DND-41 (cell line): ENCODE measurements around the gene TMEM91.
"Not testable (repeated sequence)": the region's sequence is repeated elsewhere in the genome, so short reads cannot be mapped to it uniquely, and the experiment has no call there.

ENCODE experiments used
- ATAC-seq: fragments of 200-7000 bp; cut with Tn5 transposase; 3 replicates; pipeline ENCODE4 v1.9.1; 2021; ENCODE audit warnings: low read depth; ENCODE audit not compliant: insufficient read depth
- DNase-seq: peaks from one replicate; pipeline ENCODE4 v3.0.0-alpha.2; 2020
- H2AFZ ChIP-seq: 2 replicates; pipeline ENCODE4 v1.6.0; 2012; ENCODE audit warnings: low read depth, low read length
- H3K27ac ChIP-seq: 2 replicates; pipeline ENCODE4 v1.5.1; 2012; ENCODE audit warnings: low read length, inconsistent platforms
- H3K27me3 ChIP-seq: fragments of 200-600 bp; sonication (generic); 2 replicates; pipeline ENCODE4 v1.6.0; 2012; ENCODE audit warnings: low read length, mild to moderate bottlenecking, inconsistent platforms; ENCODE audit not compliant: insufficient read depth, poor library complexity
- H3K36me3 ChIP-seq: 2 replicates; pipeline ENCODE4 v1.5.1; 2012; ENCODE audit warnings: low read length, inconsistent platforms; ENCODE audit not compliant: insufficient read depth
- H3K4me1 ChIP-seq: 2 replicates; pipeline ENCODE4 v1.5.1; 2012; ENCODE audit warnings: mild to moderate bottlenecking, low read length; ENCODE audit not compliant: insufficient read depth
- H3K4me2 ChIP-seq: 2 replicates; pipeline ENCODE4 v1.6.0; 2012; ENCODE audit warnings: mild to moderate bottlenecking, moderate library complexity, low read length, inconsistent platforms; ENCODE audit not compliant: insufficient read depth
- H3K4me3 ChIP-seq, 2 experiments: fragments of 200-600 bp in 1 of 2; shearing (Covaris generic) in 1 of 2; 2 replicates each; pipeline ENCODE4 v1.5.1; 2012 to 2016; ENCODE audit warnings: inconsistent platforms in 2 of 2, low read length in 2 of 2, mild to moderate bottlenecking in 2 of 2, low read depth in 1 of 2, moderate library complexity in 1 of 2
- H3K79me2 ChIP-seq: 2 replicates; pipeline ENCODE4 v1.6.0; 2012; ENCODE audit warnings: low read length, inconsistent platforms; ENCODE audit not compliant: insufficient read depth
- H3K9ac ChIP-seq: 2 replicates; pipeline ENCODE4 v1.6.0; 2012; ENCODE audit warnings: low read depth, mild to moderate bottlenecking, inconsistent platforms, low read length, moderate library complexity
- H3K9me3 ChIP-seq: 2 replicates; pipeline ENCODE4 v1.5.1; 2012; ENCODE audit warnings: low read length, moderate library complexity, mild to moderate bottlenecking, inconsistent platforms; ENCODE audit not compliant: insufficient read depth, severe bottlenecking
- H4K20me1 ChIP-seq: 2 replicates; pipeline ENCODE4 v1.6.0; 2012; ENCODE audit warnings: low read length; ENCODE audit not compliant: insufficient read depth
- CTCF ChIP-seq: IDR thresholded peaks from 2 replicates; pipeline ENCODE4 v1.5.1; 2012; ENCODE audit warnings: borderline replicate concordance, low read length, moderate library complexity, mild to moderate bottlenecking; ENCODE audit not compliant: poor library complexity, severe bottlenecking; ENCODE audit errors: extremely low read depth
- EZH2 ChIP-seq: IDR thresholded peaks from 3 replicates; pipeline ENCODE4 v1.6.1; 2012; ENCODE audit warnings: borderline replicate concordance, low read depth, mild to moderate bottlenecking, moderate library complexity, low read length, inconsistent platforms; ENCODE audit not compliant: severe bottlenecking

The TMEM91 gene

GRCh38 chr19:41377977-41378709 is 1.8 kb downstream of the TMEM91 start:
- TF ChIP-seq CTCF (no peak), EZH2 (no peak)
- Histone ChIP-seq H3K9ac (no peak overlapping the region), H2AFZ (no peak overlapping the region), H3K4me2 (no peak overlapping the region), H4K20me1 (no peaks in the 10 kb centered on the region; the same call in 1 of the 2 replicates), H3K27ac (no peak overlapping the region), H3K79me2 (no peaks in the 10 kb centered on the region), H3K36me3 (peaks cover 9% of the 10 kb centered on the region), H3K27me3 (no peaks in the 10 kb centered on the region), H3K4me1 (no peaks in the 10 kb centered on the region), H3K9me3 (no peaks in the 10 kb centered on the region), H3K4me3 (no peak overlapping the region)
- DNase-seq (no peak), ATAC-seq (0 out of 3 replicates have a peak, but pooled peaks have one; percentile 24)

DNA sequence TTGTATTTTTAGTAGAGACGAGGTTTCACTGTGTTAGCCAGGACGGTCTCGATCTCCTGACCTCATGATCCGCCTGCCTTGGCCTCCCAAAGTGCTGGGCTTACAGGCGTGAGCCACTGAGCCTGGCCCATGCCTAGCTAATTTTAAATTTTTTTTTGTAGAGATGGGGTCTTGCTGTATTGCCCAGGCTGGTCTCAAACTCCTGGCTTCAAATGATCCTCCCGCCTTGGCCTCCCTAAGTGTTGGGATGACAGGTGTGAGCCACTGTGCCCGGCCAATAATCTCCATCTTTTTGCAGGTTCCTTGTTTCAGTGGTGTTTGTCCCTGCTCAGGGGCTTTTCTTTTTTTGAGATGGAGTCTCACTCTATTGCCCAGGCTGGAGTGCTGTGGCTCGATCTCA is 5.2 kb downstream of the TMEM91 start:
- H3K4me1 ChIP-seq, H3K9me3 ChIP-seq, DNase-seq, H3K9ac ChIP-seq, H3K4me3 ChIP-seq, H3K27ac ChIP-seq, H3K27me3 ChIP-seq, ATAC-seq, H2AFZ ChIP-seq, H3K79me2 ChIP-seq, H4K20me1 ChIP-seq, H3K4me2 ChIP-seq: not testable (repeated sequence)
- peaks cover 25% of the 10 kb centered on the region for H3K36me3 ChIP-seq

GRCh38 chr19:41384351-41384750 is 8.0 kb downstream of the TMEM91 start:
- no peaks in the 10 kb centered on the region for H3K27me3 ChIP-seq
- no peak overlapping the region for H3K4me2 ChIP-seq
- no peak overlapping the region for H2AFZ ChIP-seq
- no peaks in the 10 kb centered on the region for H3K4me1 ChIP-seq
- H3K9ac ChIP-seq = no peak overlapping the region
- no peaks in the 10 kb centered on the region for H3K9me3 ChIP-seq
- H4K20me1 ChIP-seq = no peaks in the 10 kb centered on the region; the same call in 1 of the 2 replicates
- H3K27ac ChIP-seq = no peak overlapping the region
- TF ChIP-seq CTCF (no peak), EZH2 (no peak)
- no peak overlapping the region for H3K4me3 ChIP-seq
- no peaks in the 10 kb centered on the region for H3K79me2 ChIP-seq
- ATAC-seq (no peak), DNase-seq (no peak)
- peaks cover 50% of the 10 kb centered on the region for H3K36me3 ChIP-seq

- H2AFZ ChIP-seq = no peak overlapping the region
- no peaks in the 10 kb centered on the region for H3K27me3 ChIP-seq
- no peak overlapping the region for H3K9ac ChIP-seq
- peaks cover 69% of the 10 kb centered on the region for H3K36me3 ChIP-seq
- no peak overlapping the region for H3K27ac ChIP-seq
- H3K9me3 ChIP-seq = no peaks in the 10 kb centered on the region
- DNase-seq (no peak), ATAC-seq (no peak)
- H3K79me2 ChIP-seq = no peaks in the 10 kb centered on the region
- no peaks in the 10 kb centered on the region; the same call in 1 of the 2 replicates for H4K20me1 ChIP-seq
- H3K4me1 ChIP-seq = no peaks in the 10 kb centered on the region
- TF ChIP-seq CTCF (no peak), EZH2 (no peak)
- no peak overlapping the region for H3K4me2 ChIP-seq
- H3K4me3 ChIP-seq = no peak overlapping the region
These were observed 10.1 kb downstream of the TMEM91 start for GRCh38 chr19:41386442-41386841.
